Lower leg skin (tissue), 3 donors: ENCODE data around the gene PRDM2.

Source experiments
- CTCF ChIP-seq, 3 donors: fragments of 450-650 bp; IDR thresholded peaks; one replicate each; pipeline ENCODE4 v1.5.1; 2016; ENCODE audit warnings: antibody characterized with exemption in 3 of 3, mild to moderate bottlenecking in 3 of 3, moderate library complexity in 2 of 3
- POLR2A ChIP-seq, 2 donors: fragments of 450-650 bp; IDR thresholded peaks; one replicate each; pipeline ENCODE4 v1.6.1; 2016 to 2017; ENCODE audit warnings: antibody characterized with exemption in 2 of 2, mild to moderate bottlenecking in 1 of 2, moderate library complexity in 1 of 2

DNA sequence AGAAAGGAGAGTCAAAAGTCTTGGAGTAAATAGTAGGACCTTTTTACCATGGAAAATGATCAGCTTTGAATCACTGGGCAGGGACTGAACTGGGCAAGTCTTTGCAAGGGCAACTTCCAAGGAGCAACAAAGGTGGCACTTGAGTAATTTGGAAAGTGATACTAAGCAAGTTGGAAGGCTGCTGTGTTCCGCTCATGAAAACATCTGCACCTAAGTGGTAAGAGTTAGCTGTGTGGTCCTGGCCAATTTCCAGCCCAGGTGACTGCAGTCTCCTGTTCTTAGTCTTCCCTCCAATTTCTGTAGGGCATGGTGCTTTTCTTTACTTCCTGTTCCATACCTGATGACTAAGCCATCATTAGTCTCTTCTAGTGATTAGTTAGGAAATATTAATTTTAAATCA is 35.5 kb upstream of the PRDM2 start:
- TF ChIP-seq POLR2A (IDR thresholded peaks at IDR 0.05): no peak
- no peak for TF ChIP-seq CTCF (IDR thresholded peaks at IDR 0.05)
